Measurements from ENCODE around the gene SEL1L.
"Not testable (repeated sequence)": the region's sequence is repeated elsewhere in the genome, so short reads cannot be mapped to it uniquely, and the experiment has no call there.

Gene SEL1L

DNA sequence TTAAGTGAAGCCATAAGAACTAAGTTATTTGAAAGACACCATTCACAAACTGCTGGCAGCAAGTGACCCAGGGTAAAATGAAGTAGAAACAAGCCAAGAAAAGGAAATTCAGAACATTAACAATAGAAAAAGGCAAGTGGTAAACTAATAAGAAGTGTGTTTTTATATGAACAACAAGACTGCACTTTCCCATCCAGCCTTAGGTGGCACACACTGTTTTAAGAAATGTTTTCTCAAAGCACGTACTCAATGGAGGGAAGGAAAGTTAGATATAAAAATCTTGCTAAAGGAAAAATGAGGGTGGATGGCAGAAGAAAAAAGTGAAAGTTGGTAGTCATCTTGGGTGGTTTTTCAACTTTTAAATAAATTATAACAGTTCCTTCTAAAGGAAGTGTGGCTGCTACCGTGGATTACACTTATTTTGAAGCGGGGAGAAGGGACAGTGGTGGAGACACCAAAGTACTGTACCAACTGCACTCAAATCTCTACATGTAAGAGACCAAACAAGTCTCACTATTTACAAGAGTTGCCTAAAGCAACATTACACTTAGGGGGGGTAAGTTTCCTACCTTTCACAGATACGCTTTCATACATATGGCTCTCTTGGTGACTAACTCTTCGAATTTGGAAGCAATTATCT lies 58.8 kb downstream of the SEL1L start:
- no peak overlapping the region for H3K4me3 ChIP-seq (ENCODE audit: low read depth, low read length)

DNA sequence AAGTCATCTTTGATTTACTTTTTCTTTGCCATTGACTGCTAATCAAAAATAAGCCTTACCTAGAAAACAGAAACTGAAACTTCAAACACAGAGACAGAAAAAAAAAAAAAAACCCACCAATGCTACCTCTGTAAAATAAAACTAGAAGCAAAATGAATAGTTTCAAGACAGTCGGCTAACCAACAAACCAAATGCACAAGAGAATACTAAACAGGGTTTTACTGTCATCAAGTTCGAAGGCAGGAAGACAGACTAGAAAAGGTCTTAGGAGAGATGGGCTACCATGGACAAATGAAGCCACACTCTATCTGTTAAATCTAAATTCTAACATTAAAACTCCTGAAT lies 59.5 kb downstream of the SEL1L start:
- no peak overlapping the region for H3K4me3 ChIP-seq (ENCODE audit: low read depth, low read length)

DNA sequence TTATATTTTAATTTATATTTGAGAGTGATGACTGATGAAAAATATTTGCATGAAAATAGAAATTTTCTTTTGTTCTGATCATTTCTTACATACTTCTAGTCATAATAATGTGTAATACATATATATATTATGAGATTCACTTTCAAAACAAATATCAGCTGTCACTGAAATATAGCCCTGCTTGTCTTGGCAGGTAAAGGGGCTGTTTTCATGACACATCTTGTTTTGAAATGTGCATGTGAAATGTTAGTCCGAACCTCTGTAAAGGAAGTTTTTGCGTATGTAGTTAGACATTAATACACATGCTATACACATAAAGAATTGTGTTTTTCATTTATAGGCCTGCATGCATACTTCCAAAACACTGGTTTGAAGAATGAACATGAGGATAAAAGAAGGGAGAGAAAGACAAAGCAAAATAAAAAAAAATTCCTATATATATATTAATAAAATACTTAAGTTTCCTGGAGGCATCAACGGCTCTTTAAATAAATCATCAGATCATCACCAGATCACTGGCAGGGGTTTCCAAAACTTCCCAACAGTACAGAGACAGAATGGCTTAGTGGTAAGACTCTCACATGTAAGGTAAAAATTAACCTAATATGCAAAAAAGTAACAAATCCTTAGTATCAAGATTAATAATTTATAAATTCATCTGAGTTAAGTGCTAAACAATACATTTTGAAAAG lies 60.1 kb downstream of the SEL1L start:
- no peak overlapping the region for H3K4me3 ChIP-seq (ENCODE audit: low read depth, low read length)

DNA sequence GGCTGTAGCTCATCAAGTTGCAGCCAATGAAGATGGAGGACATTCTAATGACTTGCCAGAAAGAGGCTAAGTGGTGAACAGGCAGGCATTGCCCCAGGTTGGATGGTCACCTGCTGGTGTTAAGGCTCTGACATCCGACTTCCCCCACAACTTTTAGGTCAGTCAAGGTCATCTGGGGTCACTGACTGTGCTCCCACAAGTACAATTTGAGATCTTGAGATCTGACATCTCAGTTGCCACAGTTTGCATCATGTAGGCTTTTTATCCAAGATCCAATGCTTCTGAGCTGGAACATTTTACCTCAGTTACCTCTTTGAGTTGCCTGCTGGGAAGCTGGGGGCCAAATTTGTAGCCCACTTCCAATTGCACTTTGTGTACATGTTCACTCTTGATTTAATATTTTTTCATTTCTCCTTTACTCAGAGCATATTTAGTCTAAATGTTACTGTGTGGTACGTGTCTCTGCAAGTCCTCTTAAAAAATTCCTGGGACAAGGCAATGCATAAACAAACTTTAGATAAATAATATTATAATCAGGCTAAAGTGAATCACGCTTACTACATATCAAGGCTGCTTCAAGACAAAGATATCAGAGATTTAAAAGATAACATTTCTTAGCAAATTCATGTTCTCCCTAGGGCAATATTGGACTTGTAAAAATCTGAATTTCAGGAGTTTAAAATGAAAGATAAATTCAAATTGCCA lies 61.4 kb downstream of the SEL1L start:
- H3K4me3 ChIP-seq (ENCODE audit: low read depth, low read length), result no peak overlapping the region

DNA sequence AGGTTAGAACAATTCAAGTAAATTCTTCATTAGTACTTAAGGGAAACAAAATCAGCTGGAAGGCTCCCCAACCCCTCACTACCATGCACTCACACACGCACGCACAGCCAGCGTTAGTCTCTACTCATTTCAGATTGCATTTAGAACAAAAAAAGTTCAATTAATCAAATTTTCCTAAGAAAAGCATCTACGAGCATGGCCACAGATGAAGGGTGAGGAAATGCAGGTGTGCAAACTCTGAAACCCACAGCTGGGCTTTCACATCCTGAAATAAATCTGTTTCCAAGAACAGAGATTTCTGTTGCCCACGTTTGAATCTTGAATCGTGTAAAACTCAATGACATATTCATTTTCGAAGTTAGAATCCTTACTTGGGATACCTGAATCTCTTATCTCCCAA lies 62.6 kb downstream of the SEL1L start:
- H3K4me3 ChIP-seq (ENCODE audit: low read depth, low read length), result no peak overlapping the region

DNA sequence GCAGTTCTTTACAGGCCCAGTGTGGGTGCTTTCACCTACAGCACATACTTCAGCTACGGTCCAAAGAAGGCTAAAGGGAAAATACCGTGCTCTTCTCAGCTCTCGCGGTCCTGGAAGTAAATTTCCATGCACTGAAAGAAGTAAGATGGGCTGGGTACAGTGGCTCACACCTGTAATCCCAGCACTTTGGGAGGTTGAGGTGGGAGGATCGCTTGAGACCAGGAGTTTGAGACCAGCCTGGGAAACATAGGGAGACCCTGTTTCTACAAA lies 63.2 kb downstream of the SEL1L start:
- H3K4me3 ChIP-seq (ENCODE audit: low read depth, low read length), result not testable (repeated sequence)

DNA sequence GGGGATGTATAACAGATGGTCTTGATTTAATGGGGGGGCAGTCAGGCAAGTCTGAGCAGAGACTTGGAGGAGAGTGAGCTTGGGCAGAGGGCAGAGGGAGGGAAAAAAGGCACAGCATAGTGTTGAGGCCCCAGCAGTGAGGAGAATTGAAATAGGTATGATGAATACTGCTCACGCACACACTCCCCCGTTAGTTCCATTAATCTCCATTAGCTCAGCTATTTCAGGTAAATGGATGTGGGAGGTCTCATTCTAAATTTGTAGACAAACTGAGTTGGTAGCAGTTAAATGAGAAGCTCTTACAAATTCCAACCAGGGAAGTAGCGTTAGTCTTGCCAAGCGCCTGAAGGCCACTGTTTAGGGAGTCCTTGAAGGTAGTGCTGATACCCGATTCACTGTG lies 66.8 kb downstream of the SEL1L start:
- H3K4me3 ChIP-seq (ENCODE audit: low read depth, low read length), result no peak overlapping the region

DNA sequence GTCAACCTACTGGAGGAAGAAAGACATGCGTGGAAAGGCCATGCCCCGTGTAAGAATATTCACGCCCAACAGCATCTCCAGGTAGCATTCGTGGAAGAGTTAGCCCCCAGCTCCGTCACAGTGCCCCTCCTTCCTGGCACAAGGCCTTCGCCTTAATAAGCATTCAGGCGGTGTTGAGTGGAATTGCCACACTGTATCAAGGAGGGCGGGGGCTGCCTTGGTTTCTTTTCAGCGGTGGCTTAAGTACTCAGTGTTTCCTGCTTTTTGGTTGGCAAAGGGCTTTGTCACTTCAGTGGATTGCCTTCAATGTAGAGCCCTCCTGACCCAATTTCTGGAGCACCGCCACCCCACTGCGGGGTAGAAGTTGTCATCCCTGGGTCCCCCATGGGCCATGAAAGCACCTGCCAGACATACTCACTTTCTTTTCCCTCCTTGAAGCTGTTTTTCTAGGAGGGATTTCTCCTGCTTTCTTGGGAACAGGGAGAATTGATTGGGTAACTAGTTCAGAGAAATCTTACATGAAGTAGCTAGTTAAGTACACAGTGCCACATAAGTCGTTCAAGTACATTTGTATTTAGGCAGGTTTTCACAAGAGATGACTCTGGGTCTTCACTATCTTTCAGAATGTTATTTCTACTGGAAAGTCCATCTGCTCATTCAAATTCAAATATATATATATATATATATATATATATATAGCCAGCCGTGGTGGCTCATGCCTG lies 68.0 kb downstream of the SEL1L start:
- H3K4me3 ChIP-seq (ENCODE audit: low read depth, low read length), result no peak overlapping the region

DNA sequence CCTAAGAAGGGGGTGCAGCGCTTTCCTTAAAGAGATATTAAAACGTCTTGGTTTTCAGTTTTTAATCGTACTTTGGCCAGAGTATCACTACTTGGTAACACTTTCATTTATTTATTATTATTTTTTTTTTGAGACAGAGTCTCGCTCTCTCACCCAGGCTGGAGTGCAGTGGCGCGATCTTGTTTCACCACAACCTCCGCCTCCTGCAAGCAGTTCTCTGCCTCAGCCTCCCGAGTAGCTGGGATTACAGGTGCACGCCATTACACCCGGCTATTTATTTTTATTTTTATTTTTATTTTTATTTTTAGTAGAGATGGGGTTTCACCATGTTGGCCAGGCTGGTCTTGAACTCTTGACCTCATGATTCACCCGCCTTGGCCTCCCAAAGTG lies 68.7 kb downstream of the SEL1L start:
- H3K4me3 ChIP-seq (ENCODE audit: low read depth, low read length), result not testable (repeated sequence)

DNA sequence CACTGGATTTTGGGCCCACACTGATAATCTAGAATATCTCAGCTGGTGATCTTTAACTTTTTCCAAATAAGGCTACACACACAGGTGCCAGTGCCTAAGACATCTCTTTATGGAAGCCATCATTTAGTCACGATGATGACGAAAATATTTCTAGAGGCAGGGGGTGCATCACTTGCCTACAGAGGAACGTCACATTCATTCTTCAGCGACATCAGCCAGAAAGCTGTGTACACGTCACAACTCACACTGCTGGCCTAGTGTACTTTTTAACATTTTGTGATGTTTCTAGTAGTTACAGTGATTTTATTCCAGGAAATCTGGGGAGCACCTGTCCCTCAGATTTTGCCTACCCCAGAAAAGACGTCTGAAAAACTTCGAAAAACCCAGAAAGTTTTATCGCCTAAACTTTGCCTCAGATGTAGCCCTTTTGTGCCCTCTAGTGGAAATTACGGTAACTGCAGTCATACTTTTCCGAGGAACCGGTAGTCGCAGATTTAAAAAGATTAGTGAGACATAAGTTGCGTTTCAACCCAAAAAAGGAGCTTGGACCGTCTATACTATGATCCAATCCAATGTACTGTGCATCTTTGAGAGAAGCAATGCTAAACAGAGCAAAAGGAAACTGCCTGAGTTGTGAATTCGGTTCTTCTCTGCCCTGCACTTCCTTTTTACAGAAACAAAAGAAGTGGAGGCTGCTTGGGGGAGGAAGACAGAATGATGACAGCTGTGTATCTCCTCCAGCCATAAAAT lies 69.2 kb downstream of the SEL1L start:
- H3K4me3 ChIP-seq (ENCODE audit: low read depth, low read length), result peak overlapping the region; percentile 28

DNA sequence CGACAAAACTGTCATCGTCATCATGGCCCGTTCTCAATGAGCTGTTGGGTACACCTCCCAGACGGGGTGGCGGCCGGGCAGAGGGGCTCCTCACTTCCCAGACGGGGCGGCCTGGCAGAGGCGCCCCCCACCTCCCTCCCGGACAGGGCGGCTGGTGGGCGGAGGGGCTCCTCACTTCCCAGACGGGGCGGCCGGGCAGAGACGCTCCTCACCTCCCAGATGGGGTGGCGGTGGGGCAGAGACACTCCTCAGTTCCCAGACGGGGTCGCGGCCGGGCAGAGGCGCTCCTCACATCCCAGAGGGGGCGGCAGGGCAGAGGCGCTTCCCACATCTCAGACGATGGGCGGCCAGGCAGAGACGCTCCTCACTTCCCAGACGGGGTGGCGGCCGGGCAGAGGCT lies 71.3 kb downstream of the SEL1L start:
- not testable (repeated sequence) for H3K4me3 ChIP-seq (ENCODE audit: low read depth, low read length)

DNA sequence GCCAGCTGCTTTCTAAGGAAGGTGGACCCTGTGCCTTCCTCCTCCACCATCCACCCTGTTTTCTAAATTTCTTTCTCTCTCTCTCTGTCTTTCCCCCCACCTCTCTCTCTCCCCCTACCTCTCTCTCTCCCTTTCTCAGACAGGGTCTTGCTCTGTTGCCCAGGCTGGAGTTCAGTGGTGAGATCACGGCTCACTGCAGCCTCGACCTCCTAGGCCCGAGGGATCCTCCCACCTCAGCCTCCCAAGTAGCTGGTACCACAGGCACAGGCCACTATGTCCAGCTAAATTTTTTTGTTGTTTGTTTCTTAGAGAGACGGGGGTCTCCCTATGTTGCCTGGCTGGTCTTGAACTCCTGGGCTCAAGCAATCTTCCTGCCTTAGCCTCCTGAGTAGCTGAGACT lies 73.7 kb downstream of the SEL1L start:
- H3K4me3 ChIP-seq (ENCODE audit: low read depth, low read length), result no peak overlapping the region

DNA sequence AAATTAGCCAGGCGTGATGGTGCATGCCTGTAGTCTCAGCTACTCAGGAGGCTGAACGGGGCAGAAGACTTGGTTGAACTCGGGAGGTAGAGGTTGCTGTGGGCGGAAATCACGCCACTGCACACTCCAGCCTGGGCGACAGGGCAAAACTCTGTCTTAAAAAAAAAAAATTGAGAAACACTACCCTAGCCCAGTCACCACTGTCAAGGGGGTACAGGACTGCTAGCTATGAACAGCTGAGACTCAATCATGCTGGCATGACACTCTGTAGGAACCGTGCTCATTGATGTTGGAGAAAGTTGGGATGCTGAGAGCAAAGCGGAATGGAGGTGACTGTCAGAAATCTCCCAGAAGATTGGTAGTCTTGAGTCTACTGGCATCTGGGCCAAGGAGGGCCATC lies 75.3 kb downstream of the SEL1L start:
- no peak overlapping the region for H3K4me3 ChIP-seq (ENCODE audit: low read depth, low read length)

DNA sequence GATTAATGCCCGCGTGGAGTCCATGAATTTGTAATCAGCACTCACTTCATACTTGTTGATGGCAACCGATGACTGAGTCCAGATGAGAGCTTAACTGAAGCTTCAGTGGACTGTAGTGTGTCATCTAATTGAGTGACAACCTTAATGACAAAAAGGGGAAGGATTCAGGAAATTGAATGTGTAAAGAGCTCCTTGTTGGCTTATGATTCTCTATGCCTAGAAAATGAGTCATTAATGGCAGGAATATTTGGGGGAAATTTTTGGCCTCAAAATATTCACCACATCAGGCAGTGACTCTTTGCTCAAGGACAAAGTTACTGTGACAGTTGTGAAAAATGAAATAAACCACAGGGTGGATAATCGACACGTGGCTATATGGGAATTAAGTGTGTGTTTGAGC lies 78.3 kb downstream of the SEL1L start:
- H3K4me3 ChIP-seq (ENCODE audit: low read depth, low read length), result no peak overlapping the region

DNA sequence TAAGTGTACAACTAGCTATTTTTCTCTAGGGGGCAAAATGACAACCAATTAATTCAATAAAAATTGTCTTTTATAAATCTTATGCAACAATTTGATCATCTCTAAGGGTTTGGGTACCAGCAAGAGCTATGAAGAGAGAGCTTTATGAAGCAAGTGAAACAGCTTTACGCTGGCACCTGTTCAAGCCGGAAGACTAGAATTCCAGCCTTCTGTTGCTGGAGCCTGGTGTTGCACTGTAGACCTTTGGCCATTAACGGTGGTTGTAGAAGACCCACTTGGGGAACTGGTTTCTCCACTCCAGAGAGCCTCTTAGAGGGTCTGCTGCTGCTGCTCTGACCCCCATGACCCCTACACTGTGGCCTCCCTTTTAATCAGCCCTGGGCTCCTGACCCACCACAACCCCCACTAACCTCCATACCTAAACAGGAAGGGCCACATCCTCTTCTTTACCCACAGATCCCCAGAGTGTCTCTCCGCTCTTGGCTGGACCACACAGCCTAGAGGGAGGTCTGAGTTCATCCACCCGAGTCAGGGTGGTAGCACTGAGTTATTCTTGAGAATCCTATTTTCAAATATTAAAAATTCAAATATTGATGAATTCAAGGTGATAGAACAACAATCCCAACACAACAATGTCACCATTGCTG lies 79.0 kb downstream of the SEL1L start:
- no peak overlapping the region for H3K4me3 ChIP-seq (ENCODE audit: low read depth, low read length)

DNA sequence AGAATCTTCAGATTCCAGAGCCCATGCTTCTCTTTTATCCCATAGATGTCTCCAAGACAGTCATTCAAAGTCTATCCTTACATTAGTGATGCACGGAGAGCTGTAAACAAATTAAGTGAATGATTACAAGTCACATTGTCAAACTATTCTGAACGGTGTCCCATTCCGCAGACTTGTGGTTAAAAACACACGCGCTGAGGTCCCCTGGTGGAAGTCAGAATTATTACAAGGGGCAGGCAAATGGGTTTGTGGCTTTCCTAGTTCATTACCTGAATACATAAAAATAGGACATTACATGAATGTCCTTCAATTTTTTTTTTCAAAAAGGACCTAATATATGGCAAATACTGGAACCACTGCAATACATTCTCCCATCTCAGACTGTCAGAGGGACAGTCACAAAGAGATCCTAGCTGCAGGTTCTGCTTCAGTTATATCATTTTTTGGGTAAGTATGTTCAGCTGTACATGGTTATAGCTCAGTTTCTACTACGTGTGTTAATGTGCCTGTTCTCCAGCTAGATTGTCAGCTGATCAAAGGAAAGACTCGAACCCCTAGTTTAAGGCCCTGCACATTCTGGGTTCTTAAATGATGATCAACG lies 80.4 kb downstream of the SEL1L start:
- H3K4me3 ChIP-seq (ENCODE audit: low read depth, low read length), result no peak overlapping the region

DNA sequence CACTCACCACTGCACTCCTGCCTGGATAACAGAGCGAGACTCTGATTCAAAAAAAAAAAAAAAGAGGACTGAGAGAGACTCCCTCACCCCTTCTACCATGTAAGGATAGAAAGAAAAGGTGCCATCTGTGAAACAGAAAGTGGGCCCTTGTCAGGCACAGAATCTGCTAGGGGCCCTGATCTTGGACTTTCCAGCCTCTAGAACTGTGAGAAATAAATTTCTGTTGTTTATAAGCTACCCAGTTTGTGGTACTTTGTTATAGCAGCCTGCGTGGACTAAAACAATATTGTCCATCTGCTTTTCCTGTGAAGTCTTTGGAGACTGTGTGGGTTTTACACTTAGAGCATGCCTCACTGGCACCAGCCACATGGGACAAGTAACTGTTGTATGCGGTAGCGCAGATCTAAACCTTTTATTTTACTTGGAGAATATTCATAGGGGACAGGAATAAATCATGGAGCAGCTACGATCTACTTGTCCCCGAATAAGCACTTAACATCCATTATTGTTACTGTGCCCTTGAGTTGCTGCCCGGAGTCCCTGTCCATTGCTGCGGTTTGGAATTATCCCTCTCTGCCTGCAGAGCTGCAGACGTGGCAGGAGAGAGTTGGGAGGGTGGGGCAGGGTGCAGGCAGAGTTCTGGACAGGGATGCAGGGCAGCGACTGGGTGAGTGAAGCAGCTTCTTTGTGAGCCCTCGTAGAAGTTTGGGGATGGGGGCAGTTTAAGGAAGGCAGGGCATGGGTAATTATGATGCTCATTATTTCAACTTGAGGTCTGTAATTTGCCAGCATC lies 81.1 kb downstream of the SEL1L start:
- H3K4me3 ChIP-seq (ENCODE audit: low read depth, low read length), result no peak overlapping the region

DNA sequence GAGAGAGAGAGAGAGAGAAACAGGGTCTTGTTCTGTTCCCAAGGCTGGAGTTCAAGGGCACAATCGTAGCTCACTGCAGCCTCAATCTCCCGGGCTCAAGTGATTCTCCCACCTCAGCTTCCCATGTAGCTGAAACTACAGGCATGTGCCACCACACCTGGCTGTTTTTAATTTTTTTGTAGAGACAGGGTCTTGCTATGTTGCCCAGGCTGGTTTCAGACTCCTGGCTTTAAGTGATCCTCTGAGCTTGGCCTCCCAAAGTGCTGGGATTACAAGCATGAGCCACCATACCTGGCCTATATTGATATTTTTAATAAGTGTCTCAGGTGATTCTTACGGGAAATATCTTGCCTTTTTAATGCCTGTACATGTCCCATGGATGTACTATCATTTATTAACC lies 82.7 kb downstream of the SEL1L start:
- no peak overlapping the region for H3K4me3 ChIP-seq (ENCODE audit: low read depth, low read length)

DNA sequence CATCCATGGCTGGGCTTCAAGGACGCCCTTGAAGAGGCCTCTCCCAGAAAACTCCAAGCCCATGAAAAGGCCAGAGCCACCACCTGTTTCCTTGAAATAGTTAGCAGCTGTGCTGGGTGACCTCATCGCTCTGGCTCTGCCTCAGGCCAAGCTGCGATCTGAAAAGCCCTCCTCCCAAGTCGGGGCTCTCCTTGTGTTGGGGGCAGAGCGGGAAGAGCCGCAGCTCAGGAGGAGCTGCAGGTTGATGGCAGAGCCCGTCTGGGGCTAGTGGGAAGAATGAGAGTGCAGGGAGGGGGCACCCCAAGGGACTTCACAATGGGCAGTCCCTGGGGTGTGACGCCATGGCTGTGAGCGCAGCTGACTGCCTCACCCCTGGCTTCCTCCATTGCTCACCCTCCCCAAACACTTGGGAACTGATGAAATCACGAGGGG lies 83.5 kb downstream of the SEL1L start:
- H3K4me3 ChIP-seq (ENCODE audit: low read depth, low read length), result no peak overlapping the region

DNA sequence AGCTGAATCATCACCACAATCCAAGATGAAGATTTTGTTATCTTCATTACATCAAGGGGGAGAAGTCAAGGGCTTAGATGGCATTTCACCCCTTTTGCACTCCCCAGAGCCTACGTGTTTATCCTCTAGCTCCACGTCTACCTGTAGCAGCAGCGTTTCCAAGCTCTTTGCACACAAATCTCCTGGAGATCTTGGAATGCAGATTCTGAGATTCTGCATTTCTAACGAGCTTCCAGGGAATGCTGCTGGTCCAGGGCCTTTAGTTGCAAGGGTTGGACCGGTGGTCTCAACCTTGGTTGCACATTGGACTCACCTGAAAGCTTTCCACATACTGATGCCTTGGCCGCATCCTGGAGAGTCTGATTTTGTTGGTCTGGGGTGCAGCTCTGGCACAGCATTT lies 84.1 kb downstream of the SEL1L start:
- no peak overlapping the region for H3K4me3 ChIP-seq (ENCODE audit: low read depth, low read length)

Data from iPS-11a (cell line).